Dermis microvascular lymphatic vessel endothelial cell (primary cell): ENCODE results near the gene JPH3. TPM values are rescaled to one million over a fixed set of nuclear protein-coding genes. Genes with fewer than 3 reads are reported as not detected.
"Not testable (repeated sequence)": the region's sequence is repeated elsewhere in the genome, so short reads cannot be mapped to it uniquely, and the experiment has no call there.

ENCODE experiments used
- DNase-seq, 2 donors: peaks; one replicate each; pipeline versions ENCODE4 v3.0.0 to v3.0.0-alpha.2; 2010; ENCODE audit warnings: low read depth in 2 of 2
- total RNA-seq: library from RNA; depleted of rRNA; stranded (reverse); fragments of >200 nt; gene quantifications from 2 replicates; pipeline ENCODE4 v1.2.1, GENCODE V29; 2014

JPH3 gene
- total RNA-seq, 1 donor from 2014 or later, result 0.64 TPM

- no peak for DNase-seq
Observed at GRCh38 chr16:87679593-87680271, 77.4 kb downstream of the JPH3 start.

GRCh38 chr16:87680272-87680644 is 78.0 kb downstream of the JPH3 start:
- DNase-seq, result no peak

- DNase-seq, result not testable (repeated sequence)
Observed at GRCh38 chr16:87681051-87681602, 78.8 kb downstream of the JPH3 start.

- peak; percentile 38 to 62 for DNase-seq
Observed at GRCh38 chr16:87681981-87682570, 79.8 kb downstream of the JPH3 start.

GRCh38 chr16:87682852-87683399 is 80.6 kb downstream of the JPH3 start:
- DNase-seq, result no peak

GRCh38 chr16:87684106-87684677 is 81.9 kb downstream of the JPH3 start:
- no peak for DNase-seq

GRCh38 chr16:87684711-87685404 is 82.5 kb downstream of the JPH3 start:
- no peak for DNase-seq

GRCh38 chr16:87685405-87685755 is 83.1 kb downstream of the JPH3 start:
- DNase-seq, result no peak

- DNase-seq, result no peak
Observed at GRCh38 chr16:87685766-87686165, 83.5 kb downstream of the JPH3 start.

- DNase-seq, result no peak
Observed at GRCh38 chr16:87686697-87687096, 84.4 kb downstream of the JPH3 start.

- DNase-seq, result no peak
Observed at GRCh38 chr16:87687126-87687910, 85.0 kb downstream of the JPH3 start.

- DNase-seq, result no peak
Observed at GRCh38 chr16:87687998-87688529, 85.8 kb downstream of the JPH3 start.

GRCh38 chr16:87688876-87689815 is 86.8 kb downstream of the JPH3 start:
- no peak for DNase-seq

GRCh38 chr16:87689956-87690465 is 87.7 kb downstream of the JPH3 start:
- no peak for DNase-seq

GRCh38 chr16:87690911-87691685 is 88.8 kb downstream of the JPH3 start:
- DNase-seq, result no peak

- no peak for DNase-seq
Observed at GRCh38 chr16:87691686-87692079, 89.4 kb downstream of the JPH3 start.

GRCh38 chr16:87692176-87692575 is 89.9 kb downstream of the JPH3 start:
- no peak for DNase-seq

GRCh38 chr16:87692756-87693155 is 90.4 kb downstream of the JPH3 start:
- no peak for DNase-seq

GRCh38 chr16:87693827-87694226 is 91.5 kb downstream of the JPH3 start:
- DNase-seq, result no peak
